Measurements from ENCODE around the gene PVRIG.
"Not testable (repeated sequence)": the region's sequence is repeated elsewhere in the genome, so short reads cannot be mapped to it uniquely, and the experiment has no call there.

Gene PVRIG

DNA sequence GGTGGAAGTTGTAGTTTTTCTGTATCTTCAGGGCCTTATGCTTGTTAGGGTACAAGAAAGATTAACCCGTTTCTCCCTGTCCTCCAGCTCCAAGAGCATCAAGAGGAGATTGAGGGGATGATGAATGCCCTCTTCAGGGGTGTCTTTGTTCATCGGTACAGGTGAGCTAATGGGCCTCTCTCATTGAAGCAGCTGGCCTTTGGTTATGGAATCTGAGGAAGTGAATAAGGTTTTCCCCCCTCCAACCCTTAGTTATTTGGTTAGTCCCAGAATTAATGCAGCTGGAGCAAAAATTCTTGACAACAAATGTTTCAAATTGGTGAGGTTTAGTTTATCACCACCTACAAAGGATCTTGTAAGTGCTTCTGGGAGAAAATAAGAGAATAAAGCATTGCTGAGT lies 24.5 kb upstream of the PVRIG start:
- no peak for DNase-seq (ENCODE audit: low read depth)

DNA sequence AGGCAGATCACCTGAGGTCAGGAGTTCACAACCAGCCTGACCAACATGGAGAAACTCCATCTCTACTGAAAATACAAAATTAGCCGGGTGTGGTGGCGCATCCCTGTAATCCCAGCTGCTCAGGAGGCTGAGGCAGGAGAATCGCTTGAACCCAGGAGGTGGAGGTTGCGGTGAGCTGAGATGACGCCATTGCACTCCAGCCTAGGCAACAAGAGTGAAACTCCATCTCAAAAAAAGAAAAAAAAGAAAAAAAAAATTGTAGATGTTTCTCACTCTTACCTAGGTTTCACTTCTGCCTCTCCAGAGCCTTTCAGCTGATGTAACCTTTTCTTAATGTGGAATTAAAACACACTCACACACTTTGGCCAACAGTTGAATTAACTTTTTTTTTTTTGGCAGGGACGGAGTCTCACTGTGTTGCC lies 23.8 kb upstream of the PVRIG start:
- DNase-seq (ENCODE audit: low read depth) = not testable (repeated sequence)

- DNase-seq (ENCODE audit: low read depth) = no peak
These were observed 21.5 kb upstream of the PVRIG start for GRCh38 chr7:100198266-100198665.

- DNase-seq (ENCODE audit: low read depth) = no peak
These were observed 19.1 kb upstream of the PVRIG start for GRCh38 chr7:100200693-100201092.

DNA sequence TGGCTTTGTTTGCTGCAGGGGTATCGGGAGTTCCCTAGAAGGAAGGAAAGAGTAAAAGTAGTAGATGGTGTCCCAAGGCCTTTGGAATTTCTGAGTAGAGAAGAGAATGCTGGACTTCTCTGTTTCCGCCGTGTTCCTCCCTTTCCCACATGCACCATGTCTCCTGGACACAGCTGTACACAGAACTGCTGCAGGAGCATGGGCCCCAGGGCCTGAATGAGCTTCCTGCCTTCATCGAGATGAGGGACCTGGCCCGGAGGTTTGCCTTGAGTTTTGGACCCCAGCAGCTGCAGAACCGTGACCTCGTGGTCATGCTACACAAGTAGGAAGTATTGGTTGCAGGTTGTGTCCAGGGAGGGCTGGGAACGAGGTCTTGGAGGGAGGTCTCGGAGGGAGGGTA lies 15.3 kb upstream of the PVRIG start:
- DNase-seq (ENCODE audit: low read depth) = no peak

DNA sequence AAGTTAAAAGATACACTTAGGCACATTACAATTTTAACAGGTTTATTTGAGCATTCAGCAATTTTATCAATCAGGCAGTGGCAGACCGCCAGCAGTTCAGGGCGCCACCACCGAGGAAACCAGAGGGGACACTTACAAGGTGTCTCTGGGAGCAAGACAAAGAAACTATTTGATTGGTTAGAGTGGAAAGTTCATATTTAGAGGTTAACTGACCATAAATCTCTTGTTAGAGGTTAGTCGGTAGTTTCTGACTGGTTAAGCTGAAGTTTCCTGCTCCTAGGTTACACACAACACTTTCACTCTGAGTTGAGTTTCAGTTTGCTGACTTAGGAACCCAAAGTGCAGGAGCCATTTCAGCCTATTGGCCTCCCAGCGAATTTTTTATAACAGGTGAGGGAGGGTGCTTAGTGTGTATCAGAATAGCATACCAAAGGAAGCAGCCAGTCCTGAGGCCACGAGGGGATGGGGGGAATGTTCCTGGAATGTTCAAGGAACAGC lies 10.8 kb upstream of the PVRIG start:
- no peak for DNase-seq (ENCODE audit: low read depth)

GRCh38 chr7:100209493-100209892 lies 10.3 kb upstream of the PVRIG start:
- no peak for DNase-seq (ENCODE audit: low read depth)

DNA sequence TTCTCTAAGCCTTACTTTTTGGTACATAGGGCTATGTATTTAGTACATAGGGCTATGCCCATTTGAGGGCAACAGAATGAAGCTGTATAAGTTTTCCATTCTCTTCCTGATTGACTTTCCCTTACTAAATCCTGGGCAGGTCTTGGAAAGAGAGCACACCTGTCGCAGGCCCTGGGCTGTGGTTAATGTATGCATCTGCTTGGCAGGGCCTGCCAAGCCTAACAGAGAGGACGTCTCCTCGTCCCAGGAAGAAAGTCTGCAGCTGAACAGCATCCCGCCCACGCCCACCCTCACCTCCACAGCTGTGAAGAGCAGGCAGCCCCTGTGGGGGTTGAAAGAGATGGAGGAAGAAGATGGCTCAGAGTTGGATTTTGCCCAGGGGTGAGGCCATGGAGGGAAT lies 8.9 kb upstream of the PVRIG start:
- no peak for DNase-seq (ENCODE audit: low read depth)

GRCh38 chr7:100211342-100211780 lies 8.4 kb upstream of the PVRIG start:
- no peak for DNase-seq (ENCODE audit: low read depth)

DNA sequence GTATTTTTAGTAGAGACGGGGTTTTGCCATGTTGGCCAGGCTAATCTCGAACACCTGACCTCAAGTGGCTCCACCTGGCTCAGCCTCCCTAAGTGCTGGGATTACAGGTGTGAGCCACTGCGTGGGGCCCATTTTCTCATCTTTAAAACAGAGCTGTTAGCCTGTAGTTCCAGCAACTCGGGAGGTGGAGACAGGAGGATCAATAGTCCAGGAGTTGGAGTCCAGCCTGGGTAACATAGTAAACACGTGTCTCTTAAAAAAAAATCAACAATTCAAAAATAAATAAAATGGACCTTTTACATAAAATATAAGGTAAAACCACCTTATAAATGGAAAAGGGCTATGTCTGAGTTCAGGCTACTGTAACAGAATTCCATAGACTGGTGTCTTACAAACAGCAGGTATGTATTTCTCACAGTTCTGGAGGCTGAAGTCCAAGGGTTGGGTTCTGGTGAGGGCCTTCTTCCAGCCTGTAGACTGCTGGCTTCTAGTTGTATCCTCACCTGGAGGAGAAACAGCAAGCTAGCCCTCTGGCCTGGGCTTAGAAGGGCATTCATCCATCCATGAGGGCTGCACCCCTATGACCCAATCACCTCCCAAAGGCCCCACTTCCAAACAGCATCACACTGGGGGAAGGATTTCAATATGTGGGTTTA lies 7.0 kb upstream of the PVRIG start:
- DNase-seq (ENCODE audit: low read depth) = no peak

- DNase-seq (ENCODE audit: low read depth) = no peak
These were observed 6.1 kb upstream of the PVRIG start for GRCh38 chr7:100213672-100214071.

DNA sequence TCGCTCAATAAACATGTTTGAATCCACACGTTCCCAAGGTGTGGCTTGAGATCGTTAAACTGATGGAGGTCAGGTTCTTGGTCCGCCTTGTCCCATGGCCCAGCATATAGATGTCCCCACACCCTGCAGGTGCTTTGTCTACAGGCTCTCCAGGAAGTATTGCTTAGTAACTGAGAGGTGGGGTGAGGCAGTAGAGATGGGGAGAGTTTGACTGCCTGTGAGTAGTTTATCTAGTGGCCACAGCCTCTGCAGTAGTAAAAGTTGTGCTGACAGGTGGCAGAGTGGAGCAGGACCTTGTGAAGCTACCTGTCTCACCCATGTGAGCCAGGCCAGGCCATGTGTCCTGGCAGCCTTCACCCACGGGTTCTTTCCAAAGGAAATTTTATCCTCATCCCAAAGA lies 5.4 kb upstream of the PVRIG start:
- DNase-seq (ENCODE audit: low read depth) = not testable (repeated sequence)

- no peak for DNase-seq (ENCODE audit: low read depth)
These were observed 3.9 kb upstream of the PVRIG start for GRCh38 chr7:100215895-100216294.

GRCh38 chr7:100217934-100218333 lies 1.8 kb upstream of the PVRIG start:
- DNase-seq (ENCODE audit: low read depth) = peak; percentile 23

GRCh38 chr7:100219271-100219737 lies 445 bp upstream of the PVRIG start:
- DNase-seq (ENCODE audit: low read depth) = no peak

GRCh38 chr7:100220586-100221230 lies 959 bp downstream of the PVRIG start:
- DNase-seq (ENCODE audit: low read depth) = no peak

GRCh38 chr7:100221231-100221718 lies 1.5 kb downstream of the PVRIG start:
- DNase-seq (ENCODE audit: low read depth) = peak; percentile 78

DNA sequence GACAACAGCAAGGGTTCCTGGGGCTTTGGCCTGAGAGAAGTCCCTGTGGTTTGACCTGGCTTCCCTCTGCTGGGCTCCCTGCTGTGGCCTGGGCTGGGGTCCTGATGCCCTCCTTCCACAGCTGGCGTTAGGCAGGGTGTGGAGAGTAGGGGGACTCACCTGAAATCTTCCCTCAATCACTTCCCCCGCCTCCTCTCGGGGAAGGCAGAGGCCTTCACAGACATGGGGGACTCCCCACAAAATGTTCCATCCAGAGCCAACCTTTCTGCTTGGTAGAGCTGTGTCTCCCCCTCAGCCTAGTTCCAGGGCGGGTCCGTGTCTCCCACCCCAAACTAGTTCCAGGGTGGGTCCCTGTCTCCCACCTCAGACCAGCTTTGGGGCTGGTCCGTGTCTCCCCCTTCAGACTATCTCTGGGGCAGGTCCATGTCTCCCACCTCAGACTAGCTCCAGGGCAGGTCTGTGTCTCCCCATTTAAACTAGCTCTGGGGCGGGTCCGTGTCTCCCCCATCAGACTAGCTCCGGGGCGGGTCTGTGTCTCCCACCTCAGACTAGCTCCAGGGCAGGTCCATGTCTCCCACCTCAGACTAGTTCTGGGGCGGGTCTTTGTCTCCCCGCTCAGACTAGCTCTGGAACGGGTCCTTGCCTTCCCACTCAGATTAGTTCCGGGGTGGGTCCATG lies 2.2 kb downstream of the PVRIG start:
- DNase-seq (ENCODE audit: low read depth) = peak; percentile 13

- DNase-seq (ENCODE audit: low read depth) = no peak
These were observed 2.8 kb downstream of the PVRIG start for GRCh38 chr7:100222445-100223132.

DNA sequence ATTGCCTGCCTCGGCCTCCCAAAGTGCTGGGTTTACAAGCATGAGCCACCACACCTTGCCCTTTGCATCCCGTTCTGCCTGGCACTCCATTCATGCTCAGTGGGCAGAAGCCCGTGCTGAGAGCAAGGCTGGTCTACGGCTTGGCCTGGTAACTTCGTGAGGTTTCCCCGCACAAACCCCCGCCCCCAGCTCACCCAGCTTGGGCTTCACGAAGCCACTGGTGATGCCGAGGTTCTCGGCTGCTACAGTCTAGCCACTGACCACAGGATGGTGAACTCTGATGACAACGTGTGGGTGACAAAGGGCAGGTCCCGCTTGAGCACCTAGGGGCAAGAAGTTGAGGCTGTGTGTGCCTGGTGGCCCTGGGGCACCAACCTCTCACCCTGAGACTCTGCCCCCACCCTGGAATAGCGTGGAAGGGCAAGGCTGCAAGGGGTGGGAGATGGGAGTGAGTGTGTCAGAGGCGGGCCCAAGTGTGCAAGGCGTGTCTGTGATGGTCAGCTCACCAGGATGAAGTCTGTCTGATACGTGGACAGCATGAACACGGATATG lies 3.7 kb downstream of the PVRIG start:
- DNase-seq (ENCODE audit: low read depth) = not testable (repeated sequence)

DNA sequence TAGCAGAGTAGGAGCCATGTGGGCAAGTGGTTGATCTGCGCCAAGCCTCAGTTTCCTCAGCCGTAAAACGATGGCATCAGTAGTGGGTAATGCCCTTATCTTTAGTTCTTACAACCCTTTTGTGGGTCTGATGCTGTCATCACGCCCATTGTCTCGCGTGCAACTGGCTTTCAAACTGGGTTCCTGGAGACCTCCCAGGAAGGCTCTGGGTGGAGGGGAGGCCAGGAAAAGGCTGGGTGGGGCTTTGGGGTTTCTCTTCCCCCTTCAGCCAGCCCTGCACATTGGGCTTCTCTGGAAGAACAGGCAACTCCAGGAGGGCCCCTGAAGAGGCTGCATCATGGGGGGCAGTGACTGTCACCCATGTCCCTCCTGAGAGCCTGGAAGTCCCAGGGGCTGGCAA lies 5.1 kb downstream of the PVRIG start:
- DNase-seq (ENCODE audit: low read depth) = not testable (repeated sequence)
